Activated CD8-positive, alpha-beta memory T cell treated with anti-CD3 and anti-CD28 coated beads, Interleukin-2, amount 50 U/mL, for 24 hours (primary cell): ENCODE results near the gene PTDSS2.
"Not testable (repeated sequence)": the region's sequence is repeated elsewhere in the genome, so short reads cannot be mapped to it uniquely, and the experiment has no call there.

ENCODE experiments used
- DNase-seq: peaks from one replicate; pipeline ENCODE4 v3.0.0-alpha.2; 2020; ENCODE audit errors: extremely low read depth

PTDSS2 gene

DNA sequence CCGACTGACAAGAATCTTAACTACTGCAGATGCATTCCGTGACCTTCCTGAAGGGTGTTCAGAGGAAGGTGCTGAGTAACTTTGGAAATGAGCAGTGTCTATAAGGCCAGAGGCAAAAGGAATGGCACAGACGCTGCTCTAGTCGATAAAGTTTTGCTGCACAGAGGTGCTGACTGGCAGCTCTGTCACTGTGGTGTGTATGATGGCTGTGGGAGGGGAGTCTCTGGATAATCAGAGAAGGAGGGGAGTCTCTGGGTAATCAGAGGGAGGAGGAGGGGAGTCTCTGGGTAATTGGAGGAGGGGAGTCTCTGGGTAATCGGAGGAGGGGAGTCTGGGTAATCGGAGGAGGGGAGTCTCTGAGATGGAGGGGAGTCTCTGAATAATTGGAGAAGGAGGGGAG lies 18.4 kb downstream of the PTDSS2 start:
- no peak for DNase-seq

DNA sequence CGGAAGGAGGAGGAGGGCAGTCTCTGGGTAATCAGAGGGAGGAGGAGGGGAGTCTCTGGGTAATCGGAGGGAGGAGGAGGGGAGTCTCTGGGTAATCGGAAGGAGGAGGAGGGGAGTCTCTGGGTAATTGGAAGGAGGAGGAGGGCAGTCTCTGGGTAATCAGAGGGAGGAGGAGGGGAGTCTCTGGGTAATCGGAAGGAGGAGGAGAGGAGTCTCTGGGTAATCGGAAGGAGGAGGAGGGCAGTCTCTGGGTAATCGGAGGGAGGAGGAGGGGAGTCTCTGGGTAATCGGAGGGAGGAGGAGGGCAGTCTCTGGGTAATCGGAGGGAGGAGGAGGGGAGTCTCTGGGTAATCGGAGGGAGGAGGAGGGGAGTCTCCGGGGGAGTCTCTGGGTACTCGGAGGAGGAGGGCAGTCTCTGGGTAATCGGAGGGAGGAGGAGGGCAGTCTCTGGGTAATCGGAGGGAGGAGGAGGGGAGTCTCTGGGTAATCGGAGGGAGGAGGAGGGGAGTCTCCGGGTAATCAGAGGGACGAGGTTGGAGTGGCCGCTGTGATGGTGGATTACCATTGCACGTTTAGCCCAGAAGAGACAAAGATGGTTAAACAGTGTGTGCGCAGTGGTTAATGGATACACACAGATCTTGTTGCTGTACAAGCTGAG lies 19.1 kb downstream of the PTDSS2 start:
- not testable (repeated sequence) for DNase-seq

DNA sequence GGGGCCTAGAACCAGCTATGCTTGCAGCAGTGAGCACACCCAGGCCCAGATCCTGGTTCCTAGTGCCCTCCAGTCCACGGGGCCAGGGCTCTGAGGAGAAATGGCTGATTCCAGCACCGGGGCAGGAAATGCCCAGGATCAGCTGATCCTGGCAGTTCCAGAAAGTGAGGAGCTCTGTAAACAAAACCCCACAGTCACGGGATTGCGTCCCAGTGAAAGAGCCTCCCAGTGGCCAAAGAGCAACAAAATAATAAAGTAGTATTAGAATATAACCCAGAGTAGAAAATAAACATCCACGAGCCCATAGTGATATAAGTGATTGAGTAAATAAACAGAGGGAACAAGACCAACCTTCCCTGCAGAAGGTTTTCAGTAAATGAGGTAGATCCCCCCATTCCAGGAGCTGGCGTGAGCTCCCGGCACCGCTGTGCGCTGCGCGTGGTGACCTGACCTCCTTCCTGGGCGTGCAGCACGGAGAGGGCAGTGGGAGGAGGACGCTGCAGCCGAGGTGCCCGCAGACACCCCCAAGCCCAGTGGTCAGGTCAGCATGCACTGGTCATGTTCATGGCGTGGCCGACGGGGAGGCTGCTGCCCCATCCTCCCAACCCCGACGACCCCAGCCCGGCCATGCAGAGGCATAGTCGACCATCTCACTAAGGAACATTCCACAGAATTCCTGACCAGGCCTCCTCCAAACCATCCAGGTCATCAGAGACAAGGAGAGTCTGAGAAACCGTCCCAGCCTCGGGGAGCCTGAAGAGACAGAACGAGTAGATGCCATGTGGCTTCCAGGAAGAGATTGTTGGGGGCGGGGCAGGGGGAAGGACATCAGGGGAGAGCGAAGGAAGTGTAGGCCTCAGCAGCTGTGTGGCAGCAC lies 19.8 kb downstream of the PTDSS2 start:
- DNase-seq: no peak

DNA sequence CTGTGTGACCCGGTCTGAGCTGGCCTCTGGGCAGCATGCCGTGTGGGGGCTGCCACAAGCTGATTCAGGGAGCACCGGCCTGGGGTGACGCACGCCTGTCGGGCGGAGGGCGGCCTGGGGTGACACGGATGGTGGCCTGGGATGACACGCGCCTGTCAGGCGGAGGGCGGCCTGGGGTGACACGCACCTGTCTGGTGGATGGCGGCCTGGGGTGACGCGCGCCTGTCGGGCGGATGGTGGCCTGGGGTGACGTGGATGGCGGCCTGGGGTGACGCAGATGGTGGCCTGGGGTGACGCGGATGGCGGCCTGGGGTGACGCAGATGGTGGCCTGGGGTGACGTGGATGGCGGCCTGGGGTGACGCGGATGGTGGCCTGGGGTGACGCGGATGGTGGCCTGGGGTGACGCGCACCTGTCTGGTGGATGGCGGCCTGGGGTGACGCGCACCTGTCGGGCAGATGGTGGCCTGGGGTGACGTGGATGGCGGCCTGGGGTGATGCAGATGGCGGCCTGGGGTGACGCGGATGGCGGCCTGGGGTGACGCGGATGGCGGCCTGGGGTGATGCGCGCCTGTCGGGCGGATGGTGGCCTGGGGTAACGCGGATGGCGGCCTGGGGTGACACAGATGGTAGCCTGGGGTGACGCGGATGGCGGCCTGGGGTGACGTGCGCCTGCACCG lies 21.5 kb downstream of the PTDSS2 start:
- DNase-seq: no peak

DNA sequence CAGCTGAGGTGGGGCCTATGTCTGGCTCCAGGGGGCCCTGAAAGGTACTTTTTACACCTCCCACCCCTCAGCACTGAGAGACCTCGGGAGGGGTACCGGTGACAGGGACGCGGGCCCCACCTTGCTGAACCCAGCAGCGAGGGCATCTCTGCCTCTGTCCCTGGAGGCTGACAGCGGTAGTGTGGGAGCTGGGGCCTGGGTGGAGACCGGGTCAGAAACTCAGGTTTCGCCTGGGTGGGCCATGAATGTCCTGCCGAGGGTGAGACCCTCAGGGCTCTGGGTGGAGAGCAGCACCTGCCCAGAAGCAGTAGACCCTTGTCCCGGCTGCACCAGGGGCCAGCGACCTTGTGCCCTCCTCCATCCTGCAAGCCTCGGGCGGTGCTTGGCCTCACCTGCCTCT lies 22.2 kb downstream of the PTDSS2 start:
- no peak for DNase-seq

DNA sequence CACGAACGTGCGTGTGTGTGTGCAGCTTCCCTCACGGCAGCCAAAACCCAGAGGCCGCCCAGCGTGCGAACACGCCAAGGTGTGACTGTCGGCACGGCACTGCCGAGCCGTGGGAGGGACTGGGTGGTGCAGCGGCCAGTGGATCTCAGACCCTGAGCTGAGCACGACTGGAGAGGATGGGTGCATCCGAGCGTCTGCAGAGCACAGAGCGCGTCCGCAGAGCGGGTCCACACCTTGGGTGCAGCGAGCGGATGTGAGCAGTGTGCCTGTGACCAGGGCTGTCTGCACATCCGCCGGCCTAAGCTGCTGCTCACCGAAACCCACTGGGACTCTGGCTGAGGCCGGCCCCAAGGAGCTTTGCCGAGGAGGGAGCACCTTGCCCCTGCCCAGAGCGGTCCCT lies 22.7 kb downstream of the PTDSS2 start:
- no peak for DNase-seq

DNA sequence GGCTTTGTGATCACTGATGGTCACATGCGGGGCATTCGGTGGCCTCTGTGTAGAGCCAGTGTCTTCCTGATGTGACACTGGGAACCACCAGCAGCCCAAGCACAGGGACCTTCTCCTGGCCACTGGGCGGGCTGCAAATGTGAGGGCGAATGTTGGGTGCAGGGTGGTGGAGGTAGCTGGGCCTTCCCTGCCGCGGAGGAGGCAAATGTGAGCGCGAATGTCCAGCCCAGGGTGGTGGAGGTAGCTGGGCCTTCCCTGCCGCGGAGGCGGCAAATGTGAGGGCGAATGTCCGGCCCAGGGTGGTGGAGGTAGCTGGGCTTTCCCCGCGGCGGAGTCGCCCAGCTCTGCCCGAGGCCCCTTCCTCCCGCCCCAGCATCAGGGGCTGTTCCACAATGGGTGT lies 23.3 kb downstream of the PTDSS2 start:
- DNase-seq: no peak

DNA sequence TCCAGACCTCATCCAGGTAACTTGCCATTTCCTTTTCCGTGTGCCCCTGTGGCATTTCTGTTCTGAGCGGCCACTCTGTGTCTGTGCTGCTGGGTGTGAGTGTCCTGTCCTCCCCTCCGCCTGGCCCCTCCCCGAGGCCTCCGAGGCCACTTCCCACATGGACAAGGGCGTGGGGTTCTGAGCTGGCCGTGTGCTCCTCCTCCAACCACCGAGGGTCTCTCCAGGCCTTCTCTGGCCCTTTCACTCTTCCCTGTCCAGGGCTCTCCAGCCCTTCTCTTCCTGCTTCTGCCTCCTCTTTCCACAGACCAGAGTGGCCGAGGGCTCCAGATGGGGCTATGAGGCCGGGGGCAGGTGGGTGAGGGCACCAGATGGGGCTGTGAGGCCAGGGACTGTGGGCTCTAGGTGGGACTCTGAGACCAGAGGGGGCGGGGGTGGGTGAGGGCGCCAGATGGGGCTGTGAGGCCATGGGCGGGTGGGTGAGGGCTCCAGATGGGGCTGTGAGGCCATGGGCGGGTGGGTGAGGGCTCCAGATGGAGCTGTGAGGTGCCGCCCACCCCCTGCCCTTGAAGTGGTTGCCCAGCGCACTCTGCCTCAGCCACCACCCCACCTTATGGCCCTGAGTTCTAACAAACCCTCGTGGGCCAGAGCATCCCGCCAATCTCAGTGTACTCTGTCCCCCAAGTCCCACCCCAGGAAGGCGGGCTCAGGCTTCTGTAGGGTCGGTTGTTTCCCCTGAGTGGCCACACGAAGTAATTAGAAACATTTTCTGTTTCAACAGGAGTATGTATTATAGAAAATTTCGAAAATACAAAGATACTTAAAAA lies 24.1 kb downstream of the PTDSS2 start:
- no peak for DNase-seq

DNA sequence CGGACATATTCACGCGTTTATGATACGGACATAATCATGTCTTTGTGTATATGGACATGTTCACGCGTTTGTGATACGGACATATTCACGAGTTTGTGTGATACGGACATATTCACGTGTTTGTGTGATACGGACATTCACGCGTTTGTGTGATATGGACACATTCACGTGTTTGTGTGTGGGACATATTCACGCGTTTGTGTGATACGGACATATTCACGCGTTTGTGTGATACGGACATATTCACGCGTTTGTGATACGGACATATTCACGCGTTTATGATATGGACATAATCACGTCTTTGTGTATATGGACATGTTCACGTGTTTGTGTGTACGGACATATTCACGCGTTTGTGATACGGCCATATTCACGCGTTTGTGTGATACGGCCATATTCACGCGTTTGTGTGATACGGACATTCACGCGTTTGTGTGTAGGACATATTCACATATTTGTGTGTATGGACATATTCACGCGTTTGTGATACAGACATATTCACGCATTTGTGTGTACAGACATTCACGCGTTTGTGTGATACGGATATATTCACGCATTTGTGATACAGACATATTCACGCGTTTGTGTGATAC lies 24.9 kb downstream of the PTDSS2 start:
- DNase-seq: no peak

DNA sequence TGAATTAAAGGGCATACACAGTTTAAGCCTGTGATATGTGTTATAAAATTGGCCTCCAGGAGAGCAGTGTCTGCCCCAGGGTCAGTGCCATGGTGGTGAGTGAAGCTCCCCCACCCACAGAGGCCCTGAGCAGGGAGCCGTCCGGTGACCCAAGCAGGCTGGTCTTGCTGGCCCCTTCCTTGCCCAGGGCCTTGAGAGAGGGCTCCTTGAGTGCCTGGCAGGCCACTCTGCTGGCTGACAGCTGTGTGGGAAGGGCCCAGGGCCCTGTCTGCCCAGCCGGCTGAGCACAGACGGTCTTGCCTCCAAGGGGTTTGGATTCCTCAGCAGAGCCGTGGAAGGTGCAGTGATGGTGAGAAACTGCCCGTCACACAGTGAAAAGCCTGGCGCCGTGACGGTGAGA lies 25.9 kb downstream of the PTDSS2 start:
- DNase-seq: no peak

DNA sequence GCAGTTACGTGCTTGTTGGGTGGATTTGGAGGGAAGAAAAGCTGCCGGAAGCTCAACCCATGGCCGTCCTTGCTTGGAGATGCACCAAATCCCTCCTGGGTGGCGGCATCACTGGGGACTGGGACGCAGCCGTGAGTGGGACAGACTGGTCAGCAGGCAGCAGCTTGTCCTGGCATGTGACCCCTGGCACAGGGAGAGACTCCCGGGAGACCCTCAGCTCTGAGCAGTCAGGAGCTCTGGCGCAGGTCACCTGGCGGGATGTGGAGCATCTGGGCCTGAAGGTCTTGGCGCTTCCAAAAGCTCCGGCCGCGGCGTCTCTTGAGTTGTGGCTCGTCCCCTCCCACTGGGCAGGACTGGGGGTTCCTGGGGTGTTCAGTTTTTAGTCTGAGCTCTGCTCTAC lies 26.3 kb downstream of the PTDSS2 start:
- DNase-seq: no peak

DNA sequence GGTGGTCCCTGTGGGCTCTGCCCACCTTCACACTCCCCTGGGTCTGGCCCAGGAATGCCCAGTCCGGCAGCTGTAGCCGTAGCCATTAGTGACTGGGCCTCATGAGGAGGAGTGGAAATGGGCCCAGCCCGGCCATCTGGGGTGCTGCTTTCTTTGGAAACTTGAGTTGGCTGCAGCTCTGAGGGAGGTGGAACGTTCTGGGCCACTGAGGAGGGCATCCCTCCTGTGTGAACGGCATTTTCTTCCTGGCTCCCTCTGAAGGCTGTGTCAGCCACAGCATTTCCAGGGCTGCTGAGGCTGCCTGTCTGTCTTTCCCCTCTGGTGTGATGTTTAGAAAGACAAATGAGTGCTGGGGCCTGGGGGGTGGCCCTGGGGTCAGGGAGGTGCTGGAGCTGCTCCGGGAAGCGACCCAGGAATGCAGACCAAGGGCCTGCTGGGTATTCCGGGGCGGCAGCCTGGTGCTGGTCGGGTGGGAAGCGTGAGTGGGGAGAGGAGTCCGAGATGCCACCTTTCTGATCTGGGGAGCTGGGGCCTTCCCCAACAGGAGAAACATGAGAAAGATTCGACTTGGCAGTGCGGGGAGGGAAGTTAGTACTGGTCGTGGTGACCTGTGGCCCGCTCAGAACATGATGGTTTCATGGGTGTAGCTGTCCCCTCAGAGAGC lies 27.1 kb downstream of the PTDSS2 start:
- DNase-seq: no peak

DNA sequence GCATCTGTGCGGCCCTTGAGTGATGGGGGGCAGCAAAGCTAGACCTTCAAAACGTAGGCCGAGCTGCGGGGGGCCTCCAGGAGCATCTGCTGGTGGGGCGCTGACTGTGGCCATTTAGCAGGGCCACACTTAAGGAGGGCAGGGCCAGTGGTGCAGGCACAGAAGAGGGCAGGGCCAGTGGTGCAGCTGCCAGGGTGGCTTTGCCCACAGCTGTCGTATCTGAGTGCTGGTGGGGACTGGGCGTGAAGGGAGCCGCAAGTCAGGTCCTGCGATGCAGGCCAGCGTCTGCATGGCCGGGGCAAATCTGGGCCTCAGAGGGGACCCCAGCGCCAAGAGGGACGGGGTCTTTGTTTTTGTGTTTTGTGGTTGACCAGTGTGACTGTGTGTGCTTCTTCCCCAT lies 29.2 kb downstream of the PTDSS2 start:
- DNase-seq: no peak

DNA sequence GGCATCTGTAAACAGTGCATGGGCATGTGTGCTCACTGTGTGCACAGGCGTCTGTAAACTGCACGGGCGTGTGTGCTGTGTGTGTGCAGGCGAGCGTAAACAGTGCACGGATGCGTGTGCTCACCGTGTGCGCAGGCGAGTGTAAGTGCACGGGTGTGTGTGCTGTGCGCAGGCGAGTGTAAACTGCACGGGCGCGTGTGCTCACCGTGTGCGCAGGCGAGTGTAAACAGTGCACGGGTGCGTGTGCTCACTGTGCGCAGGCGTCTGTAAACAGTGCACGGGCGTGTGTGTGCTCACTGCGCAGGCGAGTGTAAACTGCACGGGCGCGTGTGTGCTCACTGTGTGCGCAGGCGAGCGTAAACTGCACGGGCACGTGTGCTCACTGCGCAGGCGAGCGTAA lies 34.5 kb downstream of the PTDSS2 start:
- DNase-seq: no peak

DNA sequence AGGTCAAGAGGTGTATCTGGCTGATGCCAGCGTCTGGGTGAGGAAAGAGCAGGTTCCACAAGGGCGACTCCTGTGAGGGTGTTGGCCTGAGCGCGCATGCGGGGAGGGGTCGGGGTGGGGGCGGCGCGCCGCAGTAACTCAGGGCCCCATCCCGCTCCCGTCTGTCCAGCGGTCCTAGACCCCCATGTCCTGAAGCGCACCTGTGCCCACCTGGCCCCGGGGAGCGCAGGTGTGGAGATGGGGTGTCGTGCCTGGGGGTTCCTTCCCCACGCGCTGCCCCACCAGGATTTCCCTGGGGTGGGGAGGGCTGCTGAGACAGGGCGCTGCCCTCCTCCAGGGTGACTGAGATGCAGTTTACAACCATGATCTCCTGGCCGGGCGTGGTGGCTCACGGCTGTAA lies 36.1 kb downstream of the PTDSS2 start:
- no peak for DNase-seq

DNA sequence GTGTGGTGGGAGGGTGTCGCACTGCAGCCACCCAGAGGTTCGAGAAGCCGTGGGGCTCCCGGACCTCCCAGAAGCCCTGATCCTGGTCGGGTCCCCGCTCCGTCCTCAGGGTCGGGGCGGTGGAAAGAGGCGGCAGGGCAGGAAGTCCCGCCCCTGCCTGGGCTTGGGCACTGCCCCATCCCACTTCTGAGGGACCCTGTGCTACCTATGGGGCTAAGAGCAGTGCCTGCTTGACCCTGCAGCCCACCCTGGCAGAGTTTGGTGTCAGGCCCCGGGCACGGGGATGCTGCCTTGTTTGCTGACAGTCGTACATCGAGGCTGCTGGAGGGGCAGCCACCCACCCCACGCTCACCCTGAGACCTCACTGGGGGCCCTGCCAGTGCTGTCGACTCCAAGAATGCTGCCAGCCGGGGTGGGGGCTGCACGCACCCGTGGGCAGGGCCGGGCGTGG lies 37.5 kb downstream of the PTDSS2 start:
- DNase-seq: no peak

DNA sequence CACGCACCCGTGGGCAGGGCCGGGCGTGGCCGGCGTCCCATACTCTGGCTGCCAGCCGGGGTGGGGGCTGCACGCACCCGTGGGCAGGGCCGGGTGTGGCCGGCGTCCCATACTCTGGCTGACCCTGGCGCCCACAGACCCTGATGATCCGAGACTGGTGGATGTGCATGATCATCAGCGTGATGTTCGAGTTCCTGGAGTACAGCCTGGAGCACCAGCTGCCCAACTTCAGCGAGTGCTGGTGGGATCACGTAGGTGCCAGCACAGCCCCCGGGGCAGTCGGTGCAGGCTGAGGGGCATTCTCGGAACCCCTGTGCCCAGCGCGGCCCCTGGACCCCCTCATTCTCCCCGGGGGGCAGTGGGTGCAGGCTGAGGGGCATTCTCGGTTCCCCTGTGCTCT lies 38.0 kb downstream of the PTDSS2 start:
- DNase-seq: no peak

DNA sequence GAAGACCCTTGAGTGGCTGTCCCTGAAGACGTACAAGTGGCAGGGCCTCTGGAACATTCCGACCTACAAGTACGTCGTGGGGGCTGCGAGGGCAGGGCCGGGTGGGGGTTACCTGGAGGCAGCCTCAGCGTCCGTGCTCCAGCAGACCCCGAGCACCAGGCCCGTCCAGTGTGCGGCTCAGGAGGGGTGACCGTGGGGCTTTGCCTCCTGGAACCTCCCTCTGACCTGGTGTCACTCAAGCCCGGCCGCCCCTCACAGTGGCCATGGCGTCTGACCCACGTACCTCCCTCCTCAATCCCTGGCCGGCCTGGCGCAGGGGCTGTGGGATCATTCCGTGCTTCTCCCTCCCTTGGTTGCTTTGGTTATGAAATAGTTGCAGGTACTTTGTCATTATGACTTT lies 38.5 kb downstream of the PTDSS2 start:
- no peak for DNase-seq

DNA sequence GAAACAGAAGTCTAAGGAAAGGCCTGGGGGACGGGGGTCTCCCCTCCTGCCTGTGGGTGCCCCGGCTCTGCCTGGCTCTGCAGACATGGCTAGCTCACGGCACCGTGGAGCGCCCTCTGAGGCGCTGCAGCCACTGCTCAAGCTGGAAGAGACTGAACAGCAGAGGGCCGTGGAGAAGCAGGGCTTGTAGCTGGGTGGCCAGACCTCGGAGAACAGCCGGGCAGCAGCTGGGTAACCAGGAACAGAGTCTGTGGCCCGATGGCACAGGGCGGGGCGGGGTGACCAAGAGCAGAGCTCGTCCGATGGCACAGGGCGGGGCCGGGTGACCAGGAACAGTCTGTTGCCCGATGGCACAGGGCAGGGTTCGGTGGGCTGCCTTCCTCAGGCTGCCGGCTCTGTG lies 38.9 kb downstream of the PTDSS2 start:
- no peak for DNase-seq

DNA sequence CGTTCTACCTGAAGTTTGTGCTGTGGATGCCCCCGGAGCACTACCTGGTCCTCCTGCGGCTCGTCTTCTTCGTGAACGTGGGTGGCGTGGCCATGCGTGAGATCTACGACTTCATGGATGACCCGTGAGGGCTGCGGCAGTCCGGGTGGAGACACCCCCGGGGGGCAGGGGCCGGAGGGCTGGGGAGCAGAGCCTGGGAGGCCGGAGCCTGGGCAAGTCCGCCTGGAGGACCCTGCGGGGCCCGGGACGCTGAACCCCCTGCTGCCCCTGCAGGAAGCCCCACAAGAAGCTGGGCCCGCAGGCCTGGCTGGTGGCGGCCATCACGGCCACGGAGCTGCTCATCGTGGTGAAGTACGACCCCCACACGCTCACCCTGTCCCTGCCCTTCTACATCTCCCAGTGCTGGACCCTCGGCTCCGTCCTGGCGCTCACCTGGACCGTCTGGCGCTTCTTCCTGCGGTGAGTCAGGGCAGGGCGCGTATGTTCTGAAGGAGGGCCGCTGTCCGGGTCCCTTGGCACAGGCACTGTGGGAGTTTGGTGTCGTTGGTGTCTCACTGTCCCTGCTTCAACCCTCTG lies 39.6 kb downstream of the PTDSS2 start:
- DNase-seq: no peak
